Breast epithelium (tissue), 4 donors: Measurements from ENCODE around the gene KAT6B. TPM values are rescaled to one million over a fixed set of nuclear protein-coding genes. Genes with fewer than 3 reads are reported as not detected.

Experiments used
- DNase-seq, 2 donors: peaks; one replicate each; pipeline ENCODE4 v3.0.0-alpha.2; 2019; ENCODE audit warnings: low spot score in 2 of 2
- H3K27ac ChIP-seq, 2 donors: fragments of 200-600 bp; sonication (generic) in 1 of 2; one replicate each; pipeline ENCODE4 v1.5.1; 2016 to 2019; ENCODE audit warnings: mild to moderate bottlenecking in 1 of 2
- H3K27me3 ChIP-seq, 2 donors: fragments of 200-600 bp; sonication (generic) in 1 of 2; one replicate each; pipeline versions ENCODE4 v1.5.1 to v1.6.0; 2017 to 2019; ENCODE audit warnings: control low read depth in 1 of 2, mild to moderate bottlenecking in 1 of 2
- H3K36me3 ChIP-seq: fragments of 200-600 bp; one replicate; pipeline ENCODE4 v1.5.1; 2019
- H3K4me1 ChIP-seq, 2 donors: fragments of 200-600 bp; sonication (generic); one replicate each; pipeline ENCODE4 v1.5.1; 2016 to 2019; ENCODE audit warnings: control low read depth in 1 of 2
- H3K4me3 ChIP-seq, 3 donors: fragments of 200-600 bp; sonication (generic); 1 replicate in 2 of 3; 2 replicates in 1 of 3; pipeline ENCODE4 v1.5.1; 2016 to 2019; ENCODE audit warnings: mild to moderate bottlenecking in 3 of 3, moderate library complexity in 2 of 3
- H3K9me3 ChIP-seq, 2 donors: fragments of 200-600 bp; sonication (generic) in 1 of 2; one replicate each; pipeline ENCODE4 v1.5.1; 2016 to 2019; ENCODE audit warnings: control low read depth in 1 of 2
- CTCF ChIP-seq, 3 donors: fragments of 450-650 bp; IDR thresholded peaks; one replicate each; pipeline ENCODE4 v1.5.1; 2016 to 2017; ENCODE audit warnings: antibody characterized with exemption in 3 of 3, mild to moderate bottlenecking in 3 of 3, moderate library complexity in 3 of 3
- POLR2A ChIP-seq: fragments of 450-650 bp; IDR thresholded peaks from one replicate; pipeline ENCODE4 v1.6.1; 2016; ENCODE audit warnings: antibody characterized with exemption, mild to moderate bottlenecking, moderate library complexity
- POLR2AphosphoS5 ChIP-seq, 3 donors: sonication (generic); formaldehyde crosslinking; IDR thresholded peaks; one replicate each; pipeline ENCODE4 v1.6.1; 2017; ENCODE audit warnings: antibody characterized with exemption in 3 of 3
- intact Hi-C: fragments of 100-400 bp; cut with DNase I; formaldehyde crosslinking; loops from one replicate; pipeline ENCODE4 v1.15.1; 2023; ENCODE audit warnings: low total_unique reads
- total RNA-seq, 3 donors: library from RNA; depleted of rRNA; stranded (reverse); fragments of >200 nt; gene quantifications; one replicate each; pipeline ENCODE4 v1.1.0, GENCODE V29; 2016

Gene KAT6B
- total RNA-seq, 3 donors from 2014 or later, result 46.2 to 90.3 (median 55.7) TPM

GRCh38 chr10:74880041-74880440 is 53.6 kb downstream of the KAT6B start:
- H3K36me3 ChIP-seq, result no peaks in the 10 kb centered on the region
- no peaks in the 10 kb centered on the region for H3K27me3 ChIP-seq
- intact Hi-C loops, result no loop called here
- no peak overlapping the region for H3K4me3 ChIP-seq
- no peaks in the 10 kb centered on the region for H3K4me1 ChIP-seq
- H3K27ac ChIP-seq, result no peak overlapping the region
- DNase-seq, result no peak
- no peaks in the 10 kb centered on the region for H3K9me3 ChIP-seq
- TF ChIP-seq POLR2A (no peak), POLR2AphosphoS5 (IDR thresholded peaks at IDR 0.05) (no peak)

- no peak overlapping the region for H3K4me3 ChIP-seq
- DNase-seq, result no peak
- no peaks in the 10 kb centered on the region for H3K36me3 ChIP-seq
- intact Hi-C loops, result no loop called here
- H3K4me1 ChIP-seq, result no peaks in the 10 kb centered on the region
- no peaks in the 10 kb centered on the region for H3K9me3 ChIP-seq
- no peak overlapping the region for H3K27ac ChIP-seq
- H3K27me3 ChIP-seq, result no peaks in the 10 kb centered on the region
- TF ChIP-seq POLR2A (no peak), POLR2AphosphoS5 (IDR thresholded peaks at IDR 0.05) (no peak)
Observed at GRCh38 chr10:74881253-74881884, 55.0 kb downstream of the KAT6B start.

GRCh38 chr10:74882427-74882826 is 56.0 kb downstream of the KAT6B start:
- no peak for TF ChIP-seq POLR2A
- TF ChIP-seq CTCF (IDR thresholded peaks at IDR 0.05), result no peak
- TF ChIP-seq POLR2AphosphoS5 (IDR thresholded peaks at IDR 0.05), result no peak
- no peaks in the 10 kb centered on the region for H3K27me3 ChIP-seq
- H3K27ac ChIP-seq, result no peak overlapping the region
- intact Hi-C loops, result no loop called here
- no peaks in the 10 kb centered on the region for H3K4me1 ChIP-seq
- no peaks in the 10 kb centered on the region for H3K9me3 ChIP-seq
- H3K4me3 ChIP-seq, result no peak overlapping the region
- H3K36me3 ChIP-seq, result no peaks in the 10 kb centered on the region
- no peak for DNase-seq

GRCh38 chr10:74882831-74883230 is 56.4 kb downstream of the KAT6B start:
- TF ChIP-seq CTCF (IDR thresholded peaks at IDR 0.05) (no peak), POLR2A (no peak), POLR2AphosphoS5 (IDR thresholded peaks at IDR 0.05) (no peak)
- H3K27me3 ChIP-seq, result no peaks in the 10 kb centered on the region
- H3K9me3 ChIP-seq, result no peaks in the 10 kb centered on the region
- H3K4me3 ChIP-seq, result no peak overlapping the region
- no peak for DNase-seq
- no peaks in the 10 kb centered on the region for H3K36me3 ChIP-seq
- intact Hi-C loops, result no loop called here
- H3K27ac ChIP-seq, result no peak overlapping the region
- H3K4me1 ChIP-seq, result no peaks in the 10 kb centered on the region

GRCh38 chr10:74883428-74883827 is 57.0 kb downstream of the KAT6B start:
- H3K4me1 ChIP-seq, result no peaks in the 10 kb centered on the region
- TF ChIP-seq POLR2AphosphoS5 (IDR thresholded peaks at IDR 0.05) (no peak), POLR2A (no peak), CTCF (IDR thresholded peaks at IDR 0.05) (no peak)
- intact Hi-C loops, result no loop called here
- H3K27me3 ChIP-seq, result no peaks in the 10 kb centered on the region
- no peaks in the 10 kb centered on the region for H3K9me3 ChIP-seq
- DNase-seq, result no peak
- no peak overlapping the region for H3K4me3 ChIP-seq
- no peak overlapping the region for H3K27ac ChIP-seq
- no peaks in the 10 kb centered on the region for H3K36me3 ChIP-seq

GRCh38 chr10:74887614-74888284 is 61.3 kb downstream of the KAT6B start:
- intact Hi-C loops, result no loop called here
- no peak for DNase-seq
- H3K27me3 ChIP-seq, result no peaks in the 10 kb centered on the region
- H3K4me1 ChIP-seq, result peaks cover 0 to 7% of the 10 kb centered on the region in 2 donors
- no peaks in the 10 kb centered on the region for H3K9me3 ChIP-seq
- H3K4me3 ChIP-seq, result no peak overlapping the region
- H3K36me3 ChIP-seq, result no peaks in the 10 kb centered on the region
- TF ChIP-seq POLR2AphosphoS5 (IDR thresholded peaks at IDR 0.05) (no peak), POLR2A (no peak), CTCF (IDR thresholded peaks at IDR 0.05) (no peak)
- no peak overlapping the region for H3K27ac ChIP-seq
